ENCODE results near the gene RRP1B. TPM values are rescaled to one million over a fixed set of nuclear protein-coding genes. Genes with fewer than 3 reads are reported as not detected.

RRP1B gene
- polyA plus RNA-seq, 2 of the 4 experiments (the other 2 are of a cell fraction) = 32.5 TPM

DNA sequence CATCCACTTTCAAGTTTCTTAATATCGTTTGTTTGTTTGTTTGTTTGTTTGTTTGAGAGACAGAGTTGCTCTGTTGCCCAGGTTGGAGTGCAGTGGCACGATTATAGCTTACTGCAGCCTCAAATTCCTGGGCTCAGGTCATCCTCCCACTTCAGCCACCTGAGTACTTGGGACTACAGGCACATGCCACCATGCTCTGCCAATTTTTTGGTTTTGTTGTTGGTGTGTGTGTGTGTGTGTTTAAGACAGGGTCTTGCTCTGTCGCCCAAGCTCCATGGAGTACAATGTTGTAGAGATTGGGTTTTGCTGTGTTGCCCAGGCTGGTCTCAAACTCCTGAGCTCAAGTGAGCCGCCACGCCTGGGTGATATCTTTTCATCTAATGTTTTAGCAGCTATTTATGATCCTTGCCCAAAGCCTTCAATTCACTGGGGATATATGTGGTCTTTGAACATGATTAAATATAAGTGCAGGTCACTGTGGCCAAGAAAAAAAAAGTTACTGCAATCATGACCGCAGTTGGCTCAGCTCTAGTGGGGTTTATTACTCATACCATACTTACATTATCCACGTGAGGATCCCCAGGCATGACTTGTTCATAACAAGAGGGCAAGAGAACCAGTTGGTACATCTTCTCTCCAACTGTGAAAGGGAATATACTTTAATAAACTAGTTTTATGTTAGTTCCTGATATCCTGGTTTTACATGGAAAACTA, 8.0 kb downstream of the RRP1B start:
- DNase-seq (ENCODE audit: low read depth in 1 of 2, low spot score in 1 of 2) (no peak), FAIRE-seq (no peak), ATAC-seq (no peak)
- no peak overlapping the region for H3K4me2 ChIP-seq
- peaks cover 2% of the 10 kb centered on the region; the same call in 1 of the 3 replicates for H3K9me3 ChIP-seq
- POLR2A ChIA-PET = no interaction called here
- H3K4me1 ChIP-seq = peaks cover 7% of the 10 kb centered on the region; the same call in 1 of the 3 replicates
- peak overlapping the region in 1 of 2 experiments; percentile 29; a peak in 1 of 6 replicates for H3K27ac ChIP-seq
- no peak overlapping the region for H3K4me3 ChIP-seq
- CTCF ChIA-PET = no interaction called here
- 88% methylated on average over 7 of the region's 7 CpGs for WGBS (ENCODE audit: missing lambda C conversion rate)
- TF ChIP-seq, protein P1, sequence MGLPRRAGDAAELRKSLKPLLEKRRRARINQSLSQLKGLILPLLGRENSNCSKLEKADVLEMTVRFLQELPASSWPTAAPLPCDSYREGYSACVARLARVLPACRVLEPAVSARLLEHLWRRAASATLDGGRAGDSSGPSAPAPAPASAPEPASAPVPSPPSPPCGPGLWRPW (IDR thresholded peaks at IDR 0.05) = no peak
- TF ChIP-seq, protein P2, sequence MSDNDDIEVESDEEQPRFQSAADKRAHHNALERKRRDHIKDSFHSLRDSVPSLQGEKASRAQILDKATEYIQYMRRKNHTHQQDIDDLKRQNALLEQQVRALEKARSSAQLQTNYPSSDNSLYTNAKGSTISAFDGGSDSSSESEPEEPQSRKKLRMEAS (IDR thresholded peaks at IDR 0.05) = no peak
- no peak for TF ChIP-seq CBX2 (IDR thresholded peaks at IDR 0.05; ENCODE audit: borderline replicate concordance, low read depth)

DNA sequence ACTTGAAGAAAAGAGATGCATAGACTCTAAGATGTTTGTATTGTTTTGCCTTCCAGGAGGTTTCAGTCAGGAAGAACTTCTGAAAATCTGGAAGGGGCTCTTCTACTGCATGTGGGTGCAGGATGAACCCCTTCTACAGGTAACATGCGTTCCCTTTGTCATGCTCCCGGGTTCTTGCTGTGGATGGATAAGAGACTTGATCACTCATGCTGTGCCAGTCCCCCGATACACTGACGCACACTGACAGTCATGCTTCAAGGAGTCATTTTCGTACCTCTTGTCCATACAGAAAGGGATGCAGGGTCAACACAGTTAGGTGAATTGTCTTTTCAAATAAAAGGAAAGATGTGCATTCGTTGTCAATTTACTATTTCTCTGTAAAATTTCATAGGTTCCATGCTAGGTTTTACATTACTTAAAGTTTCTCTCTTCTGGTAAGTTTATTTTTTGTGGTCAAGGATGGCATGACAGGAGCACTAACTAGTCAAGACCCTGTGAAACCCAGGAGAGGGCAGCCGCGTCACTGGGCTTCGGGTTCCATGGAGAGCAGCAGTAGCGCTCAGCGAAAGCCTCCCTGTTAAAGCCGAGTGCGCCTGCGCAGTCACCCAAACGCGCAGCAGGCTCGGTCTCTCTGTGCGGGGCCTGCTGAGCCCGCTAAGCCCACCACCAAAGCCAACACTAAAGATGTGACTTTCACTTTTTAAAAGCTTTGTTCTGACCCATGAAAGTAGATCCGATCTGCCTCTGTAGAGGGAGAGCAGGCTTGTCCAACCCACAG, 10.7 kb downstream of the RRP1B start:
- 90% methylated on average over 20 of the region's 20 CpGs for WGBS (ENCODE audit: missing lambda C conversion rate)
- ChIA-PET POLR2A (no interaction called here), CTCF (no interaction called here)
- ATAC-seq (no peak), DNase-seq (ENCODE audit: low read depth in 1 of 2, low spot score in 1 of 2) (no peak), FAIRE-seq (no peak)
- Histone ChIP-seq H3K9me3 (peaks cover 2% of the 10 kb centered on the region; the same call in 1 of the 3 replicates), H3K4me2 (no peak overlapping the region), H3K4me1 (peaks cover 7% of the 10 kb centered on the region; the same call in 1 of the 3 replicates), H3K4me3 (no peak overlapping the region), H3K27ac (no peak overlapping the region)
- TF ChIP-seq PHF8 (IDR thresholded peaks at IDR 0.05; ENCODE audit: borderline replicate concordance, low read depth) = no peak
- no peak for TF ChIP-seq NR3C1 (IDR thresholded peaks at IDR 0.05)
- no peak for TF ChIP-seq MAZ (IDR thresholded peaks at IDR 0.05; ENCODE audit: borderline replicate concordance, low read depth, low read length)
- no peak for TF ChIP-seq ZSCAN20 (CRISPR knock-in tag; IDR thresholded peaks at IDR 0.05)

DNA sequence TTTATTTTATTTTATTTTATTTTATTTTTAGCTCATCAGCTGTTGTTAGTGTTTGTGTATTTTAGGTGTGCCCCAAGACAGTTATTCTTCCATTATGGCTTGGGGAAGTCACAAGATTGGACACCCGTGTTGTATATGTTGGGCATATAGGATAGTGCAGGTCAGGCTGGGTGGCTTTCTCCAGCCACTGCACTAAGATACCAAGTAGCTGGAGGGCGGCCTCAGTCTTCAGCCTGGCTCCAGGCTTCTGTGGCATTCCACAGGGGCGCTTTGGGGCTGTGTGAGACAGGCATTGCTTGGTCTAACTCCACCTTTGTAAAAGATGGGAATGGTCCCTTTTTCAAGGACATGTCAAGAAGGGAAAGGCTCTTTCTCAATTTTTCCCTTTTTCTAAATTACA, 16.5 kb downstream of the RRP1B start:
- TF ChIP-seq CBX2 (IDR thresholded peaks at IDR 0.05; ENCODE audit: borderline replicate concordance, low read depth) (no peak), ZC3H11A (IDR thresholded peaks at IDR 0.05) (no peak), MAZ (IDR thresholded peaks at IDR 0.05; ENCODE audit: borderline replicate concordance, low read depth, low read length) (no peak), CEBPB (IDR thresholded peaks at IDR 0.05) (no peak), ZNF302 (CRISPR knock-in tag; IDR thresholded peaks at IDR 0.05) (no peak), HEYL (CRISPR knock-in tag; IDR thresholded peaks at IDR 0.05) (no peak), BHLHE40 (IDR thresholded peaks at IDR 0.05; ENCODE audit: low read depth, low read length) (no peak), ZSCAN20 (CRISPR knock-in tag; IDR thresholded peaks at IDR 0.05) (no peak), KDM1A (IDR thresholded peaks at IDR 0.05; ENCODE audit: low read depth) (no peak), JUNB (IDR thresholded peaks at IDR 0.05) (no peak), POLR2A (IDR thresholded peaks at IDR 0.05; ENCODE audit: low read length) (no peak), FOXS1 (CRISPR knock-in tag; IDR thresholded peaks at IDR 0.05) (no peak), ESRRA (IDR thresholded peaks at IDR 0.05; ENCODE audit: borderline replicate concordance, low read length) (no peak), TFCP2L1 (CRISPR knock-in tag; IDR thresholded peaks at IDR 0.05) (no peak), RARB (CRISPR knock-in tag; IDR thresholded peaks at IDR 0.05) (no peak), MAFK (IDR thresholded peaks at IDR 0.05; ENCODE audit: partially characterized antibody) (no peak)
- TF ChIP-seq, protein P3, sequence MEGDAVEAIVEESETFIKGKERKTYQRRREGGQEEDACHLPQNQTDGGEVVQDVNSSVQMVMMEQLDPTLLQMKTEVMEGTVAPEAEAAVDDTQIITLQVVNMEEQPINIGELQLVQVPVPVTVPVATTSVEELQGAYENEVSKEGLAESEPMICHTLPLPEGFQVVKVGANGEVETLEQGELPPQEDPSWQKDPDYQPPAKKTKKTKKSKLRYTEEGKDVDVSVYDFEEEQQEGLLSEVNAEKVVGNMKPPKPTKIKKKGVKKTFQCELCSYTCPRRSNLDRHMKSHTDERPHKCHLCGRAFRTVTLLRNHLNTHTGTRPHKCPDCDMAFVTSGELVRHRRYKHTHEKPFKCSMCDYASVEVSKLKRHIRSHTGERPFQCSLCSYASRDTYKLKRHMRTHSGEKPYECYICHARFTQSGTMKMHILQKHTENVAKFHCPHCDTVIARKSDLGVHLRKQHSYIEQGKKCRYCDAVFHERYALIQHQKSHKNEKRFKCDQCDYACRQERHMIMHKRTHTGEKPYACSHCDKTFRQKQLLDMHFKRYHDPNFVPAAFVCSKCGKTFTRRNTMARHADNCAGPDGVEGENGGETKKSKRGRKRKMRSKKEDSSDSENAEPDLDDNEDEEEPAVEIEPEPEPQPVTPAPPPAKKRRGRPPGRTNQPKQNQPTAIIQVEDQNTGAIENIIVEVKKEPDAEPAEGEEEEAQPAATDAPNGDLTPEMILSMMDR (IDR thresholded peaks at IDR 0.05) = no peak
- TF ChIP-seq, protein P4, sequence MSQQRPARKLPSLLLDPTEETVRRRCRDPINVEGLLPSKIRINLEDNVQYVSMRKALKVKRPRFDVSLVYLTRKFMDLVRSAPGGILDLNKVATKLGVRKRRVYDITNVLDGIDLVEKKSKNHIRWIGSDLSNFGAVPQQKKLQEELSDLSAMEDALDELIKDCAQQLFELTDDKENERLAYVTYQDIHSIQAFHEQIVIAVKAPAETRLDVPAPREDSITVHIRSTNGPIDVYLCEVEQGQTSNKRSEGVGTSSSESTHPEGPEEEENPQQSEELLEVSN (IDR thresholded peaks at IDR 0.05; ENCODE audit: borderline replicate concordance, low read depth) = no peak
- TF ChIP-seq, protein P5, sequence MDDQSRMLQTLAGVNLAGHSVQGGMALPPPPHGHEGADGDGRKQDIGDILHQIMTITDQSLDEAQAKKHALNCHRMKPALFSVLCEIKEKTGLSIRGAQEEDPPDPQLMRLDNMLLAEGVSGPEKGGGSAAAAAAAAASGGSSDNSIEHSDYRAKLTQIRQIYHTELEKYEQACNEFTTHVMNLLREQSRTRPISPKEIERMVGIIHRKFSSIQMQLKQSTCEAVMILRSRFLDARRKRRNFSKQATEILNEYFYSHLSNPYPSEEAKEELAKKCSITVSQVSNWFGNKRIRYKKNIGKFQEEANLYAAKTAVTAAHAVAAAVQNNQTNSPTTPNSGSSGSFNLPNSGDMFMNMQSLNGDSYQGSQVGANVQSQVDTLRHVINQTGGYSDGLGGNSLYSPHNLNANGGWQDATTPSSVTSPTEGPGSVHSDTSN (IDR thresholded peaks at IDR 0.05) = no peak
- ATAC-seq (no peak), DNase-seq (ENCODE audit: low read depth in 1 of 2, low spot score in 1 of 2) (no peak), FAIRE-seq (no peak)
- Histone ChIP-seq H3K4me1 (no peaks in the 10 kb centered on the region), H3K27ac (no peak overlapping the region), H3K9me3 (no peaks in the 10 kb centered on the region), H3K4me3 (no peak overlapping the region), H3K4me2 (no peak overlapping the region)
- CTCF ChIA-PET = interaction anchor here (0.9 kb wide), 1 partner anchor 30 kb away, joined by 3 read pairs; no protein-coding TSS in a partner anchor
- POLR2A ChIA-PET = no interaction called here
- WGBS (ENCODE audit: missing lambda C conversion rate) = 91% methylated on average over 3 of the region's 3 CpGs
